GM19043 (cell line): ENCODE data around the gene ADAMTSL4.
A peak's percentile ranks its signal among the peaks of the same experiment; 100 is the strongest.

Source experiments
- ATAC-seq: cut with Tn5 transposase; IDR thresholded peaks from one replicate; pipeline ENCODE4 v1.9.1; 2021; ENCODE audit warnings: low read depth; ENCODE audit not compliant: unreplicated experiment

ADAMTSL4 gene

DNA sequence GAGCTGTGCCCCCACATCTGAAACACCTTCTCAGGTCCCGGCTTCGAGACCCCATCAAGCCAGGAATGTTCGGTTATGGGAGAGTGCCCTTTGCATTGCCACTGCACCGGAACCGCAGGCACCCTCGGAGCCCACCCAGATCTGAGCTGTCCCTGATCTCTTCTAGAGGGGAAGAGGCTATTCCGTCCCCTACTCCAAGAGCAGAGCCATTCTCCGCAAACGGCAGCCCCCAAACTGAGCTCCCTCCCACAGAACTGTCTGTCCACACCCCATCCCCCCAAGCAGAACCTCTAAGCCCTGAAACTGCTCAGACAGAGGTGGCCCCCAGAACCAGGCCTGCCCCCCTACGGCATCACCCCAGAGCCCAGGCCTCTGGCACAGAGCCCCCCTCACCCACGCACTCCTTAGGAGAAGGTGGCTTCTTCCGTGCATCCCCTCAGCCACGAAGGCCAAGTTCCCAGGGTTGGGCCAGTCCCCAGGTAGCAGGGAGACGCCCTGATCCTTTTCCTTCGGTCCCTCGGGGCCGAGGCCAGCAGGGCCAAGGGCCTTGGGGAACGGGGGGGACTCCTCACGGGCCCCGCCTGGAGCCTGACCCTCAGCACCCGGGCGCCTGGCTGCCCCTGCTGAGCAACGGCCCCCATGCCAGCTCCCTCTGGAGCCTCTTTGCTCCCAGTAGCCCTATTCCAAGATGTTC, 4.3 kb downstream of the ADAMTSL4 start:
- ATAC-seq: no peak

DNA sequence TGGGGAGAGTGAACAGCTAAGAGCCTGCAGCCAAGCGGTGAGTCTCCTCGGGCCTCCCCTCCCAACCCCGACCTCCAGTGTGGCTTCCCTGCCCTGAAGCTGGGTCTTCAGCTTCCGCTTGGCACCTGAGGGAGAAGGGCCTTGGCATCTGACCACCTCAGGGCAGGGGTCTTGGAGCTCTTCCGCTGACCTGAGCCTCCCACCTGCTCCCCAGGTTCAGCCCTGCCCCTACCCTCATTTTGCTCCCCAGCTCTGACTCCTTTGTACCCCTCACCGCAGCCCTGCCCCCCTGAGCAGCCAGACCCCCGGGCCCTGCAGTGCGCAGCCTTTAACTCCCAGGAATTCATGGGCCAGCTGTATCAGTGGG, 4.9 kb downstream of the ADAMTSL4 start:
- ATAC-seq: no peak

DNA sequence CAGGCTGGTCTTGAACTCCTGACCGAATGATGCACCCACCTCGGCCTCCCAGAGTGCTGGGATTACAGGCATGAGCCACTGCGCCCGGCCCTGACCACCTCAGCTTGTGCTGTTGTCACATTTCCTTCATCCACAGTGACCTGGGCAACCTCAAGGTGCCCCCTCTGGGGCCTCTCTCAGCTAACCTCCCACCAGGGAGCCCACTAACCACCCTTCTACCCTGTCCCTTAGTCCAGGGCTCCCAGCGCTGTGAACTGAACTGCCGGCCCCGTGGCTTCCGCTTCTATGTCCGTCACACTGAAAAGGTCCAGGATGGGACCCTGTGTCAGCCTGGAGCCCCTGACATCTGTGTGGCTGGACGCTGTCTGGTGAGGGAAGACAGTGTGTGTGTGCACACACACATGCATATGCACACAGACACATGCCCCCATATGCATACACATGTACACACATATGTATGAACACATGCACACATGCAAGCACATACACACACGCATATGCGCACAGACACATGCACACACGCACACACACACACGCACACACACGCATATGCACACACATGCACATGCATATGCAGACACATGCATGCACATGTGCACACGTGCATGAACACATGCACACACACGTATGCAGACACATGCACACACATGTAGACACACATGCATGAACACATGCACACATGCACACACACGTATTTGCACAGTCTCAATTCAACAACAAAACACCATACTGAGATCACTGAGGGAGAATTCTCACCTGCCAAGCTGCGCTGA, 6.2 kb downstream of the ADAMTSL4 start:
- ATAC-seq: no peak

DNA sequence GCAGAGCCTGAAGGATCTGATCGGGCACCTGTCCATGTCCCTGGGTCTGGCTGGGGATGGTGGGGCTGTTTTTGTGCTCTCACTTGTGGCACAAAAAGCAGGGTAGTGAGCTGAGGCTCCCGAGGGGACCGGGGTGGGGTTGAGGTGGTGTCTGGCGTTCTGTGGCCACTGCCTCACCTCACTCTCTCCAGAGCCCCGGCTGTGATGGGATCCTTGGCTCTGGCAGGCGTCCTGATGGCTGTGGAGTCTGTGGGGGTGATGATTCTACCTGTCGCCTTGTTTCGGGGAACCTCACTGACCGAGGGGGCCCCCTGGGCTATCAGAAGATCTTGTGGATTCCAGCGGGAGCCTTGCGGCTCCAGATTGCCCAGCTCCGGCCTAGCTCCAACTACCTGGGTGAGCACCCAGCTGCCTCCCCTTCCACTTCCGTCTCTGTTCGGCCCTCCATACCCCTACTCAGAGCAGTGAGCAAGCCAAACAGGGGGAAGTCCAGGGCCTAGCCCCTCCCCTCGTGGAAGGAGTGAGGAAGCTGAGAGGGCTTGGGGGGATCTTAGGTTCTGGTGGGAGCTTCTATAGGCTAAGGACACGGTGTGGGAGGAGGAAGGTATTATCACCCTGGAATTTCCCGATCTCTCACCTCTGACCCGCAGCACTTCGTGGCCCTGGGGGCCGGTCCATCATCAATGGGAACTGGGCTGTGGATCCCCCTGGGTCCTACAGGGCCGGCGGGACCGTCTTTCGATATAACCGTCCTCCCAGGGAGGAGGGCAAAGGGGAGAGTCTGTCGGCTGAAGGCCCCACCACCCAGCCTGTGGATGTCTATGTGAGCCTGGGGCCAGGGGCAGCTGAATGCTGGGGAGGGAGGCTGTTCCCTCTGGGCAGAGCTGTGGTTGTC, 7.0 kb downstream of the ADAMTSL4 start:
- no peak for ATAC-seq

DNA sequence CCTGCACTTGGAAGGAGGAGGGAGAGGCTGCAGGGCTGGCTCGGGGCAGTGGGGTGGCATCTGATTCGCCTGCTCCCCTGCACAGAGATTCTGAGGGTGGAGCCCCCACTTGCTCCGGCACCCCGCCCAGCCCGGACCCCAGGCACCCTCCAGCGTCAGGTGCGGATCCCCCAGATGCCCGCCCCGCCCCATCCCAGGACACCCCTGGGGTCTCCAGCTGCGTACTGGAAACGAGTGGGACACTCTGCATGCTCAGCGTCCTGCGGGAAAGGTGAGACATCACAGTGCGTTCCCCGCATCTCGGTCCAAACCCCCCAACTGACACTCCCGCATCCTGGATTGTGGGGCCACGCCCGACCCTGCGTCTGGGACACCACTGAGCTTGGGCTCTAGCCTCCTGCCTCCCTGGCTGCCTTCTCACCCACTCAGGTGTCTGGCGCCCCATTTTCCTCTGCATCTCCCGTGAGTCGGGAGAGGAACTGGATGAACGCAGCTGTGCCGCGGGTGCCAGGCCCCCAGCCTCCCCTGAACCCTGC, 7.9 kb downstream of the ADAMTSL4 start:
- ATAC-seq: no peak

DNA sequence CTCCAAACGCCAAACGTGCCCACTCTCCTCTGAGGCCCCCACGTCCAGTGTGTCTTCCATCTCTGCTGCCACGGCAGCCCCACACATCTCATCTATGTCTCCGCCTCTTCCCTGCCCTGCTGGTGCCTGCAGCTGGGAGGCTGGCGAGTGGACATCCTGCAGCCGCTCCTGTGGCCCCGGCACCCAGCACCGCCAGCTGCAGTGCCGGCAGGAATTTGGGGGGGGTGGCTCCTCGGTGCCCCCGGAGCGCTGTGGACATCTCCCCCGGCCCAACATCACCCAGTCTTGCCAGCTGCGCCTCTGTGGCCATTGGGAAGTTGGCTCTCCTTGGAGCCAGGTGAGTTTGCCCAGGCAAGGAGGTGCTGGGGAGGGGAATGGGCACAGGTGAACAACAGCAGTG, 8.6 kb downstream of the ADAMTSL4 start:
- ATAC-seq: no peak

DNA sequence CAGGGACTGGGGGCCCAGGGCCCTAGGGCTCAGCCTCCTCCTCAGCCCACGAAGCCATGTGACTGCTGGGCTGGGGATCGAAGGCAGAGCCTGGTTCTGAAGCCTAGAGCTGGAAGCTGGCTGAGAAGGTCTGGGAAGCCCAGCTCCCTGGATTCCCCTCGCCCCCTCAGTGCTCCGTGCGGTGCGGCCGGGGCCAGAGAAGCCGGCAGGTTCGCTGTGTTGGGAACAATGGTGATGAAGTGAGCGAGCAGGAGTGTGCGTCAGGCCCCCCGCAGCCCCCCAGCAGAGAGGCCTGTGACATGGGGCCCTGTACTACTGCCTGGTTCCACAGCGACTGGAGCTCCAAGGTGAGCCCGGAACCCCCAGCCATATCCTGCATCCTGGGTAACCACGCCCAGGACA, 9.1 kb downstream of the ADAMTSL4 start:
- no peak for ATAC-seq

DNA sequence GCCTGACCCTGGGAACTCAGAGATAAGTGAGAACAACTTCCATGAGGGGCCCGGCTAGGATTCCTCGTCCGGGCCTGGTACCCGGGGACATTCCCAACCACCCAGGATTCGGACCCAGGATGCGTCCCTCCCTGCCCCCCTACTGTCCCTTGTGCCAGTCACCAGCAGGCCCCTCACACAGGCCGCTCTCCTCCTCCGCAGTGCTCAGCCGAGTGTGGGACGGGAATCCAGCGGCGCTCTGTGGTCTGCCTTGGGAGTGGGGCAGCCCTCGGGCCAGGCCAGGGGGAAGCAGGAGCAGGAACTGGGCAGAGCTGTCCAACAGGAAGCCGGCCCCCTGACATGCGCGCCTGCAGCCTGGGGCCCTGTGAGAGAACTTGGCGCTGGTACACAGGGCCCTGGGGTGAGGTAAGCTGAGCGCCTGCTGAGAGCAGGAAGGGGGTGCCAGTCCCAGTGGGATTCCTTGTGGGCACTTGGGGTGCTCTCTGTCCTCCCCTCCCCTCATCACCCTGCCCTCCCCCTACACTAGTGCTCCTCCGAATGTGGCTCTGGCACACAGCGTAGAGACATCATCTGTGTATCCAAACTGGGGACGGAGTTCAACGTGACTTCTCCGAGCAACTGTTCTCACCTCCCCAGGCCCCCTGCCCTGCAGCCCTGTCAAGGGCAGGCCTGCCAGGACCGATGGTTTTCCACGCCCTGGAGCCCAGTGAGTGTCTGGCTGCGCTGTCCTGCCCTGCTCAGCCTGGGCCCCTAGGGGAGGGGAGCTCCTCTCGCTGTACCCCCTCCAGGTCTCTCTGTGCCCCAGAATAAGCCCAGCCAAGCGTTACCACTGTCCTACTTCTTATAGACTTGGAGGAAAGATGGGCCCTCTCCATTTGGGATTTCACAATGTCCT, 9.8 kb downstream of the ADAMTSL4 start:
- ATAC-seq: no peak

DNA sequence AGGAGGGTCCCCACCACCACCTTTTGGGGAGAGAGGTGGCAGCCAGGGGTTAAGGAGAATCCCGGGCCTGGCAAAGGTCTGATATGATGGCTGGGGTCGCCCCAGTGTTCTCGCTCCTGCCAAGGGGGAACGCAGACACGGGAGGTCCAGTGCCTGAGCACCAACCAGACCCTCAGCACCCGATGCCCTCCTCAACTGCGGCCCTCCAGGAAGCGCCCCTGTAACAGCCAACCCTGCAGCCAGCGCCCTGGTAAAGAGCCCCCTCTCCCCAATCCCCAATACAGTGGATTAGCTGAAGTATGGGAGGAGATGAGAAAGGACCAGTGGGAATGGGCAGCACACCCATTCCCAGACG, 10.4 kb downstream of the ADAMTSL4 start:
- no peak for ATAC-seq

DNA sequence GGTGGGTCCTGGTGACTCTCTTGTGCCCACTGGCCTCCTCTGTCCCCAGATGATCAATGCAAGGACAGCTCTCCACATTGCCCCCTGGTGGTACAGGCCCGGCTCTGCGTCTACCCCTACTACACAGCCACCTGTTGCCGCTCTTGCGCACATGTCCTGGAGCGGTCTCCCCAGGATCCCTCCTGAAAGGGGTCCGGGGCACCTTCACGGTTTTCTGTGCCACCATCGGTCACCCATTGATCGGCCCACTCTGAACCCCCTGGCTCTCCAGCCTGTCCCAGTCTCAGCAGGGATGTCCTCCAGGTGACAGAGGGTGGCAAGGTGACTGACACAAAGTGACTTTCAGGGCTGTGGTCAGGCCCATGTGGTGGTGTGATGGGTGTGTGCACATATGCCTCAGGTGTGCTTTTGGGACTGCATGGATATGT, 10.8 kb downstream of the ADAMTSL4 start:
- no peak for ATAC-seq

DNA sequence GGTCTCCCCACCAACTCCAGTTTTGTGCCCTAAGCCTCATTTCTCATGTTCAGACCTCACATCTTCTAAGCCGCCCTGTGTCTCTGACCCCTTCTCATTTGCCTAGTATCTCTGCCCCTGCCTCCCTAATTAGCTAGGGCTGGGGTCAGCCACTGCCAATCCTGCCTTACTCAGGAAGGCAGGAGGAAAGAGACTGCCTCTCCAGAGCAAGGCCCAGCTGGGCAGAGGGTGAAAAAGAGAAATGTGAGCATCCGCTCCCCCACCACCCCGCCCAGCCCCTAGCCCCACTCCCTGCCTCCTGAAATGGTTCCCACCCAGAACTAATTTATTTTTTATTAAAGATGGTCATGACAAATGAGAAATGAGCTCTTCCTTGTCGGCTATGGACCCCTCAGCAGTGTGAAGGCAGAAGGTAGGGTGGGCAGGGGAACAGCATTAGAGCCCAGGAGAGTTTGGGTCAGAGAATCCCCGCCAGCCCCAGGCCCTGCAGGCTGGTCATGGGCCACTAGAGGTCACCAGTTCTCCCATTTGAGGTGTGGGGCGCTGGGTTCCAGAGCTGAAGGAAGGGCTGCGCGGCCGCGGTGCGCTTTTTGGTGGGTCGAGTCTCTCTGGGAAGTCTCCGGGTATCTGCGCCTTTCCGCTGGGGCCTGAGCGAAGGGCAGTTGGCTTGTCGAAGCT, 11.5 kb downstream of the ADAMTSL4 start:
- peak; percentile 29 for ATAC-seq

DNA sequence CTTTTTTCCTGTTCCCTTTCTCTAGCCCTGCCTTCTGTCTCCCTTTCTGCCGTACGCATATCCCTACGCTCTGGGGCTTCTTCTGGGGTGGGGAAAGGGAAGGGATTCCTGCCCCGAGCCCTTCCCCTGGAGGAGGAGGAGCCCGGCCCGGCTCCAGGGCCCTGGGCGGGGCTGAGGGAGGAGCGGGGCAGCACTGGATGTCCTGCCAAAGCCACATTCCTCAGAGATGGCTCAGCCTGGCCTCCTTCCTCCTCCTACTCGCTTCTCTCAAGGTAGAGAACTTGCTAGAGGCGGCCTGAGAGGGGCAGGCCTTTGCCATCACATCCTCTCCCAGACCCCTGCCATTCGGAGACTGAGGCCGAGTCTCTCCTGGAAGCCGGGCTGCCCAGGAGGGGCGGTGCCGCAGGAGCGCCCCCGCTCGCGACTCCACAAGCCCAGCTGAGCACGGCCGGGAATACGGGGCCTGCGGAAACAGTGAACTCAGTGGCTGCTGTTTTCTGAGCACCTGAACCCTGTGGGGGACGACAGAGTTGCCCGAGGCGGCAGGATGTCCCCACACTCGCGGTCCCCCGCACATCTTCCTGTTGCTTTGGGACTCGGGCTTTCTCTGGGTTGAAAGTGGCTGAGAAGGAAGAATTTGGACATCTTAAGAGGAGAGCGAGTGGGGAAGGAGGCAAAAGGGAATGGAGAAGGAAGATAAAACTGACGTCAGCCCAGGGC, 12.2 kb downstream of the ADAMTSL4 start:
- ATAC-seq: no peak

DNA sequence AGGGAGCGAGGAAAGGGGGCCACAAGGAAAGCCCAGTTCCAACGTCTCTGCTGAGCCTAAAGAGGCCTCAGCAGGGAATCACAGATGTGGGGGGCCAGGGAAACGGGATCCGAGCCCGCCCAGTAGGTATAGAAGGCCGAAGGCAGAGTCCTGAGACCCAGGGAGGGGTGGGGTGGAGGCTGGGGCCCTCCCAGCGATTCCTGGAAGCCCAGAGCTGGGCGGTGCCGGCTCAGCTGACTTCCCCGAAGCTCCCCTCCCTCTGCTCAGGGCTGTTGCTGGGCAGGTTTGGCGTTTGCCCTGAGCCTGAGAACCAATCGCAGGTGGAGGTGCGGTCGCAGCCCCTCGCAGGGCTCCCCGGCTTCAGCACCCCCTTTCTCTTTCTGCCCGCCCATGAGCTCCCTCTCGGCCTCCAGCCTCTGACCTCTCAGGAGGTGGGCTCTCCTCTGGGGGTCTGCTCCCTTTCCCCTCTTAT, 12.8 kb downstream of the ADAMTSL4 start:
- ATAC-seq: peak; percentile 28

DNA sequence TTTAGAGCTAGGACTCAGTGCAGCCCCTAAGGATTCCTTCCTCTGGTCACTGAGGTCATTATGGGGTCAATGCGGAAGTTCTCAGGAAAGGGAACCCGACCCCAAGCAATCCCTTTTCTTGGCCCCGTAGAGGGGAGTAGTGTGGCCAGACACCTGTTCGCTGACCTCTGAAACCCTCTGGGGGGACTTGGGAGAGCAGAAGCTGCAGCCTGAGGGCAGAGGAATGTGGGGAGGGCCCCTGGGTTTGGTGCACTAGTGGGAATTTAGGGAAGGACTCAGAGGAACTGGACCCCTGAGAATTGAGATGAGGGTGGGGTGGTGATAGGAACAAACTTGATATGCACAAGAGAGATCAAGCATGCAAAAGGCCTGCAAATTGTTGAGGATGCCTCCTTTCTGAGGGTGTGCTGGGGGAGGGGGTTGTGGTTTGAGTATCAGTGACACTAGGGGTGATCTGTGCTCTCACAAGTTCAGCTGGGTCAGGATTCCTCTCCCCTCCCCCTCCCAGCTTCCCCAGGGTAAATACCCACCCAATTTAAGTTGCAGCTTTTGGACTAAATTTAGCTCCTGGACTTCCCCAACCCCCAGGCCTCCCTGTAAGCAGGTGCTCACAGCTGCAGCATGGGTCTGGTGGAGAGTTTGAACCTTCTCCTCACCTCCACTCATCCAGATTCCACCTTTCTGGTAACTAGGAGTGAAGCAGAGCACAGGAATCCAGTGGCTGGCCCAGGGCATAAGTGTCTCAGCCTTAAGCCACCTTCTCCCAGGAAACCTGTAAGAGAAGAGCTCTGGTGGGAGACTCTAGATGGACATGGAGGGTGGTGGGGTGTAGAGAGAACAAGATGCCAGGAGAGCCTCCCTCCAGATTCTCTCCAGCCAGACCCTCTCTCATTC, 13.5 kb downstream of the ADAMTSL4 start:
- ATAC-seq: peak; percentile 42

DNA sequence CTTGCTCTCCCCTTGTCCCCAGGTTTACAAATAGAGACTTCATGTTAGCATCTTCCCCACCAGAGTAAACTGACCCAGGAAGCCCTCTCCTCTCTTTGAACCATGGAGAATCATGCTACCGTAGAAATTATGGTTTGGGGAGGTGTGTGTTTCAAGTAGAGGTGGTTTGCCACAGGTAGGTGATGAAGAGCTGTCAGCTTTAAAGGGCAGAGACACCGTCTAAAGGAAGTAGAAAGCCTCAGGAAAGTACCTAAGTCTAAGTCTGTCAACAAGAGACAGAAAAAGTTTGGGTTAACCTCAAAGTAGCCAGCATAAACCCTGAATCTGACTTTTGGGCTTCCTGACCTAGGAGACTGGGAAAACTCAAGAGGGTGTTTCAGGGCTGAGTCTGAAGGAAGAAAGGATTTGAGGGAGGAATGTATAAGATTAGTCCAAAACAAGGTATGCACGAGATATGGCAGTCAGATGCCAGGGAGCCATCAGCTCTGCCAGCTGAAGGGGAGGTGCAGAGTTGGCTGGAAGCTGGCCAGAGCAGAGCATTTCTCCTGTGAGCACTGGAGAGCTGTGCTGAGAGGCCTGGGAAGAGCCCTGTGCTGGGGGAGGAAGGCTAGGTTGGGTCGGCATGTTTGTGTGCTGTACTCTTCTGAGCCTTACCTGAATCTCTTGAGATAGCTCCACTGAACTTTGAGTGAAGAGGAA, 14.3 kb downstream of the ADAMTSL4 start:
- ATAC-seq: no peak

DNA sequence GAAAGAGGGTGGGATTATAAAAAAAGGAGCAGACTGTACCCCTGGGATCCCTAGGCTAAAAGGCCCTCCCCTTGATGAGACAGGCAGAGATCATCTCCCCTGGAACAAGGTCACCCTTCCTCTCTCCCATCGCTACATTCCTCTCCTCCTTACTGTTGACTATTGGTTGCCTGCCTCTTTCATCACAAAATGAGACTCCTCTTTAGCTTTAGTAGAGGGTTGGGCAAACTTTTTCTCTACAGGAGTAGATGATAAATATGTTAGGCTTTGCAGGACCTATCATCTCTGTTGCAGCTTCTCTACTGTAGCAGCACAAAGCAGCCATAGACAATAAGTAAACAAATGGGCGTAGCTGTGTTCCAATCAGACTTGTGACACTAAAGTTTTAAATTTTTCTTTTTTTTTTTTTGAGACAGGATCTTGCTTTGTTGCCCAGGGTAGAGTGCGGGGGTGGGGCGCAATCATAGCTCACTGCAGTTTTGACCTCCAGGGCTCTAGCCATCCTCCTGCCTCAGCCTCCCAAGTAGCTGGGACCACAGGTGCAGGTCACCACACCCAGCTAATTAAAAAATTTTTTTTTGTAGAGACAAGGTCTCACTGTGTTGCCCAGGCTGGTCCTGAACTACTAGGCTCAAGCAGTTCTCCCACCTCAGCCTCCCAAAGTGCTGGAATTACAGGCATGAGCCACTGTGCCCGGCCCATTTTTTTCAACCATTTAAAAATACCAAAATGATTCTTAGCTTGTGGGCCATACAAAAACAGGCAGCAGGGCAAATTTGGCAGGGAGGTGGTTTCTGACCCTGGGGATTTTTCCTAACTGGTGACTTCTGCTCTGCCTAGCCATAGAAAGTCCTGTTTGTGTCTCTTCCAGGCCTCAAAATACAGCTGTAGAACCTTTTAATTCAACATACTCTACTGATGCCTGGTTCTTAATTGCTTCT, 15.1 kb downstream of the ADAMTSL4 start:
- ATAC-seq: no peak
